ENCODE measurements around the gene TJP3.

- TF ChIP-seq MAX (IDR thresholded peaks at IDR 0.05), result no peak
- no peak for TF ChIP-seq EP300 (IDR thresholded peaks at IDR 0.05; ENCODE audit: borderline replicate concordance)
- no peak for TF ChIP-seq CREB1 (IDR thresholded peaks at IDR 0.05; ENCODE audit: low read depth)
- no peak for TF ChIP-seq REST (IDR thresholded peaks at IDR 0.05; ENCODE audit: low read depth)
- TF ChIP-seq TAF1 (IDR thresholded peaks at IDR 0.05; ENCODE audit: low read depth), result no peak
- no peak for TF ChIP-seq YY1 (IDR thresholded peaks at IDR 0.05; ENCODE audit: low read depth)
- TF ChIP-seq USF1 (IDR thresholded peaks at IDR 0.05), result no peak
- TF ChIP-seq FOXM1 (IDR thresholded peaks at IDR 0.05; ENCODE audit: borderline replicate concordance, low read depth), result no peak
- no peak for TF ChIP-seq CEBPB (IDR thresholded peaks at IDR 0.05)
These were observed 82.8 kb downstream of the TJP3 start for GRCh38 chr19:3790941-3791340.
